Uterus (tissue), 4 donors: ENCODE measurements around the gene SV2B. TPM values are rescaled to one million over a fixed set of nuclear protein-coding genes. Genes with fewer than 3 reads are reported as not detected.

Experiments
- DNase-seq, 2 donors: peaks; one replicate each; pipeline ENCODE4 v3.0.0-alpha.2; 2019 to 2020
- H3K27ac ChIP-seq, 2 donors: fragments of 200-600 bp; sonication (generic); 1 replicate in 1 of 2; 2 replicates in 1 of 2; pipeline ENCODE4 v1.5.1; 2016 to 2018
- H3K27me3 ChIP-seq, 2 donors: fragments of 200-600 bp; sonication (generic); one replicate each; pipeline ENCODE4 v1.5.1; 2018 to 2019; ENCODE audit warnings: control low read depth in 1 of 2
- H3K36me3 ChIP-seq, 2 donors: fragments of 200-600 bp; sonication (generic); one replicate each; pipeline ENCODE4 v1.5.1; 2019; ENCODE audit warnings: control low read depth in 1 of 2
- H3K4me1 ChIP-seq, 2 donors: fragments of 200-600 bp; sonication (generic); one replicate each; pipeline ENCODE4 v1.5.1; 2018 to 2019; ENCODE audit warnings: control low read depth in 1 of 2
- H3K4me3 ChIP-seq, 2 donors: fragments of 200-600 bp; sonication (generic); 1 replicate in 1 of 2; 2 replicates in 1 of 2; pipeline ENCODE4 v1.5.1; 2018 to 2019; ENCODE audit warnings: mild to moderate bottlenecking in 1 of 2
- H3K9me3 ChIP-seq, 2 donors: fragments of 200-600 bp; sonication (generic); one replicate each; pipeline ENCODE4 v1.5.1; 2019; ENCODE audit warnings: control low read depth in 1 of 2
- CTCF ChIP-seq, 4 experiments: fragments of 200-600 bp in 2 of 4; fragments of 450-650 bp in 2 of 4; sonication (generic) in 2 of 4; IDR thresholded peaks; one replicate each; pipeline ENCODE4 v1.5.1; 2016 to 2019; ENCODE audit warnings: antibody characterized with exemption in 4 of 4, mild to moderate bottlenecking in 2 of 4, moderate library complexity in 1 of 4
- POLR2A ChIP-seq, 2 donors: fragments of 450-650 bp; IDR thresholded peaks; one replicate each; pipeline ENCODE4 v1.6.1; 2016; ENCODE audit warnings: antibody characterized with exemption in 2 of 2, mild to moderate bottlenecking in 1 of 2, moderate library complexity in 1 of 2
- intact Hi-C: fragments of 100-400 bp; cut with DNase I; formaldehyde crosslinking; loops from one replicate; pipeline ENCODE4 v1.15.1; 2023; ENCODE audit warnings: low total_unique reads
- total RNA-seq, 4 donors: library from RNA; depleted of rRNA in 3 of 4; stranded (reverse); fragments of >200 nt in 3 of 4; gene quantifications; one replicate each; pipeline versions ENCODE4 v1.1.0 to v1.2.4, GENCODE V29; 2014 to 2023
- donor health status: DM: yes; HTN: yes; CAD: no.

Gene SV2B
- total RNA-seq, 4 donors from 2014 or later, result 0.26 to 1.1 (median 0.87) TPM

DNA sequence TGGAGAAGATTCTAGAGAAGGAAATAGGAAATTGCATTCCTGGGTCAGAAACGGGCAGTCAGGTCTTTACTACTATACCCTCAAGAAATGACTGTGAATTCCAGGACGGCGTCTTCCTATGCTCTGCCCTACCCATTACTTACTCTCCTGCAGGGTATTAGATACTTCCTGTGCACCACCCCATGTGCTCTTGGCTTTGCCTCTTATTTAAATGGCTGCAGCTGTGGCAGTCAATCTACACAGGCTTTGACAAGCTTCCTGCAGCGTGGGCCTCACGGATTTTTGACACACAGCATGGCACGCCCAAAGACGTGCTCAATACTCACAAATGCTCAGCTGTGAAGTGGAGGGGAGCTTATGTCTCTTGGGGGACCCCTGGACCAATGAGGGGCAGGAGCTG lies 206.1 kb downstream of the SV2B start:
- Histone ChIP-seq H3K36me3 (no peaks in the 10 kb centered on the region), H3K27me3 (no peaks in the 10 kb centered on the region), H3K9me3 (no peaks in the 10 kb centered on the region), H3K4me3 (no peak overlapping the region), H3K4me1 (no peaks in the 10 kb centered on the region), H3K27ac (no peak overlapping the region)
- DNase-seq, result no peak
- TF ChIP-seq CTCF (IDR thresholded peaks at IDR 0.05), result no peak
- no peak for TF ChIP-seq POLR2A (IDR thresholded peaks at IDR 0.05)
- intact Hi-C loops, result no loop called here

DNA sequence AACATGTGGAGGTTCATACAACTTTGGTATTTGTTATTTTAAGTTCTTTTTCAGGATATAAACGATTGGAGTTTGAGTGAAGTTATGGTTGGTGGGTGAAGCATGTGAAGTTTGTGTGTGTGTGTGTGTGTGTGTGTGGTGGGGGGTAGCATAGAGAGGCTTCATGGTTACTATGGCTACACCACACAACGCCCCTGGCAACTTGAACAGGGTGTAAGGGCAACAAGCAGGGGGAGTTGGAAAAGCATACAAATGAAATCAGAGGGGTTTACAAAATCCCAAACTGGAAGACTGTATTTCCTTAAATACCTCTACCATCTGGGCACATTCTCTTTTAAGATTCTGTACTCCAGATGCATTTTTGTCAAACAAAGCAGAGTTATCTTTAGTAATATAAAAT lies 207.5 kb downstream of the SV2B start:
- DNase-seq, result no peak
- Histone ChIP-seq H3K4me3 (no peak overlapping the region), H3K4me1 (no peaks in the 10 kb centered on the region), H3K27ac (no peak overlapping the region), H3K9me3 (no peaks in the 10 kb centered on the region), H3K27me3 (no peaks in the 10 kb centered on the region), H3K36me3 (no peaks in the 10 kb centered on the region)
- no peak for TF ChIP-seq CTCF (IDR thresholded peaks at IDR 0.05)
- TF ChIP-seq POLR2A (IDR thresholded peaks at IDR 0.05), result no peak
- intact Hi-C loops, result no loop called here

- TF ChIP-seq CTCF (IDR thresholded peaks at IDR 0.05), result no peak
- no peak for TF ChIP-seq POLR2A (IDR thresholded peaks at IDR 0.05)
- H3K4me3 ChIP-seq, result no peak overlapping the region
- H3K9me3 ChIP-seq, result no peaks in the 10 kb centered on the region
- no peak for DNase-seq
- no peak overlapping the region for H3K27ac ChIP-seq
- intact Hi-C loops, result no loop called here
- no peaks in the 10 kb centered on the region for H3K27me3 ChIP-seq
- H3K36me3 ChIP-seq, result no peaks in the 10 kb centered on the region
- no peaks in the 10 kb centered on the region for H3K4me1 ChIP-seq
These were observed 208.1 kb downstream of the SV2B start for GRCh38 chr15:91308199-91308598.

GRCh38 chr15:91308855-91309254 lies 208.8 kb downstream of the SV2B start:
- Histone ChIP-seq H3K4me1 (no peaks in the 10 kb centered on the region), H3K27me3 (no peaks in the 10 kb centered on the region), H3K27ac (no peak overlapping the region), H3K9me3 (no peaks in the 10 kb centered on the region), H3K4me3 (no peak overlapping the region), H3K36me3 (no peaks in the 10 kb centered on the region)
- no peak for DNase-seq
- no peak for TF ChIP-seq CTCF (IDR thresholded peaks at IDR 0.05)
- no peak for TF ChIP-seq POLR2A (IDR thresholded peaks at IDR 0.05)
- intact Hi-C loops, result no loop called here

DNA sequence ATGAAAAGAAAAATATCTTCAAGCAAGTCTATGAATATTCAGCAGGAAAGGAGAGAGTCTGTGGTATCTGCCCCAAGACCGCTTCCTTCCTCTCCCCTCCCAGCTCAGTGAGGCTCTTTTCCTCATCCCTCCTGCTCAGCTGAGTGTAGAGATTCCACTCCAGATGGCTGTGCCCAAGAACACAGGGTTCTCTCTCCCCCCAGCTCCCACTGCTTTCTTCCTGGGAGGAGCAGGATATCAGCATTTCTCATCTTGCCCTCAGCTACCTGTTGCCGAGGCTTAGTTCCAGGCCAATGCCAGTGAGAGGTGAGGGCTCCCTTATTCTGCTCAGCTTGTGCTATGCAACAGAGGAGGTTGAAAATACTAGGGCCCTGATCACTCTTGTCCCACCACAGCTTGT lies 211.9 kb downstream of the SV2B start:
- H3K4me1 ChIP-seq, result no peaks in the 10 kb centered on the region
- H3K27me3 ChIP-seq, result no peaks in the 10 kb centered on the region
- TF ChIP-seq CTCF (IDR thresholded peaks at IDR 0.05) (no peak), POLR2A (IDR thresholded peaks at IDR 0.05) (no peak)
- H3K27ac ChIP-seq, result no peak overlapping the region
- H3K9me3 ChIP-seq, result no peaks in the 10 kb centered on the region
- H3K36me3 ChIP-seq, result no peaks in the 10 kb centered on the region
- intact Hi-C loops, result loop anchor here (5.0 kb wide), 1 partner anchor 775 kb away; no protein-coding TSS in a partner anchor
- H3K4me3 ChIP-seq, result no peak overlapping the region
- DNase-seq, result no peak
